HepG2 (cell line): ENCODE measurements around the gene STKLD1. TPM values are rescaled to one million over a fixed set of nuclear protein-coding genes. Genes with fewer than 3 reads are reported as not detected.

ENCODE experiments used
- ARNT ChIP-seq: fragments of 450-650 bp; IDR thresholded peaks from 2 replicates; pipeline ENCODE4 v1.6.1; 2017
- DNMT1 ChIP-seq: sonication (generic); formaldehyde crosslinking; IDR thresholded peaks from 2 replicates; pipeline ENCODE4 v1.5.1; 2020; ENCODE audit warnings: mild to moderate bottlenecking, missing genetic modification reagents
- GABPB1 ChIP-seq: IDR thresholded peaks from 2 replicates; pipeline ENCODE4 v1.6.1; 2016; ENCODE audit warnings: mild to moderate bottlenecking, missing genetic modification reagents, moderate library complexity, missing compliant biosample characterization
- HDAC1 ChIP-seq: sonication (generic); formaldehyde crosslinking; IDR thresholded peaks from 2 replicates; pipeline ENCODE4 v1.5.1; 2020; ENCODE audit warnings: mild to moderate bottlenecking, missing genetic modification reagents
- HOXA5 ChIP-seq: sonication (generic); formaldehyde crosslinking; IDR thresholded peaks from 2 replicates; pipeline ENCODE4 v1.4.0; 2020; ENCODE audit warnings: missing genetic modification reagents
- MTF1 ChIP-seq: sonication (generic); formaldehyde crosslinking; IDR thresholded peaks from 2 replicates; pipeline ENCODE4 v1.5.0; 2020; ENCODE audit warnings: missing genetic modification reagents
- POGZ ChIP-seq: sonication (generic); formaldehyde crosslinking; IDR thresholded peaks from 2 replicates; pipeline ENCODE4 v1.4.0; 2020; ENCODE audit warnings: mild to moderate bottlenecking, missing genetic modification reagents
- RAD51 ChIP-seq: fragments of 450-650 bp; IDR thresholded peaks from 2 replicates; pipeline ENCODE4 v1.6.1; 2016; ENCODE audit warnings: borderline replicate concordance
- RARA ChIP-seq: IDR thresholded peaks from 2 replicates; pipeline ENCODE4 v1.6.1; 2016; ENCODE audit warnings: missing genetic modification reagents, missing compliant biosample characterization
- SETDB1 ChIP-seq: sonication (generic); formaldehyde crosslinking; IDR thresholded peaks from 2 replicates; pipeline ENCODE4 v1.5.1; 2020; ENCODE audit warnings: missing genetic modification reagents, mild to moderate bottlenecking, borderline replicate concordance
- SP5 ChIP-seq: IDR thresholded peaks from 2 replicates; pipeline ENCODE4 v1.6.1; 2016; ENCODE audit warnings: low read depth, borderline replicate concordance
- SUZ12 ChIP-seq: fragments of 150-350 bp; IDR thresholded peaks from 2 replicates; pipeline ENCODE4 v1.6.1; 2014; ENCODE audit warnings: low read depth, low read length
- TAF15 ChIP-seq: fragments of 200-400 bp; formaldehyde crosslinking; IDR thresholded peaks from one replicate; pipeline ENCODE4 v1.6.1; 2018; ENCODE audit warnings: mild to moderate bottlenecking, low read depth, low read length; ENCODE audit not compliant: poor library complexity, severe bottlenecking
- TOE1 ChIP-seq: sonication (generic); formaldehyde crosslinking; IDR thresholded peaks from 2 replicates; pipeline ENCODE4 v1.4.0; 2020; ENCODE audit warnings: mild to moderate bottlenecking, missing genetic modification reagents
- YEATS2 ChIP-seq: sonication (generic); formaldehyde crosslinking; IDR thresholded peaks from 2 replicates; pipeline ENCODE4 v1.4.0; 2020; ENCODE audit warnings: missing genetic modification reagents, borderline replicate concordance
- ZMAT3 ChIP-seq: sonication (generic); formaldehyde crosslinking; conservative IDR thresholded peaks from 2 replicates; pipeline ENCODE4 v1.7.0; 2021; ENCODE audit warnings: missing genetic modification reagents
- ZNF260 ChIP-seq: sonication (generic); formaldehyde crosslinking; IDR thresholded peaks from 2 replicates; pipeline ENCODE4 v1.4.0; 2020; ENCODE audit warnings: missing genetic modification reagents, low read depth, mild to moderate bottlenecking, borderline replicate concordance
- ZNF333 ChIP-seq: sonication (generic); formaldehyde crosslinking; IDR thresholded peaks from 2 replicates; pipeline ENCODE4 v1.4.0; 2020; ENCODE audit warnings: mild to moderate bottlenecking, missing genetic modification reagents, borderline replicate concordance
- ZNF44 ChIP-seq: sonication (generic); formaldehyde crosslinking; IDR thresholded peaks from 2 replicates; pipeline ENCODE4 v1.5.1; 2020; ENCODE audit warnings: mild to moderate bottlenecking, missing genetic modification reagents
- ZNF446 ChIP-seq: sonication (generic); formaldehyde crosslinking; IDR thresholded peaks from 2 replicates; pipeline ENCODE4 v1.5.0; 2020; ENCODE audit warnings: mild to moderate bottlenecking, missing genetic modification reagents
- ZNF543 ChIP-seq: sonication (generic); formaldehyde crosslinking; IDR thresholded peaks from 2 replicates; pipeline ENCODE4 v1.4.0; 2020; ENCODE audit warnings: mild to moderate bottlenecking, missing genetic modification reagents
- ZNF547 ChIP-seq: sonication (generic); formaldehyde crosslinking; IDR thresholded peaks from 2 replicates; pipeline ENCODE4 v1.5.1; 2020; ENCODE audit warnings: mild to moderate bottlenecking, missing genetic modification reagents
- polyA plus RNA-seq, 8 experiments: library from polyadenylated mRNA; depleted of rRNA in 3 of 8; stranded (reverse) in 7 of 8; unstranded in 1 of 8; fragments of >200 nt; fragmentation: Illumina TruSeq in 4 of 8; extraction: Trizol in 4 of 8; gene quantifications; 2 replicates each; pipeline versions ENCODE4 v1.2.1 to v1.2.3, GENCODE V29; 2011 to 2016; ENCODE audit warnings: low read depth in 4 of 8, missing spikeins in 1 of 8, mixed read lengths in 1 of 8; ENCODE audit not compliant: insufficient read depth in 1 of 8
- total RNA-seq, 5 experiments: library from RNA; depleted of rRNA; stranded (reverse); fragments of >200 nt; fragmentation: Illumina TruSeq; extraction: Trizol; gene quantifications; 2 replicates each; pipeline ENCODE4 v1.2.3, GENCODE V29; 2016; ENCODE audit warnings: low read depth in 1 of 5
- TF ChIP-seq, protein P1 (sequence below): sonication (generic); formaldehyde crosslinking; IDR thresholded peaks from 2 replicates; pipeline ENCODE4 v1.8.0; 2022; ENCODE audit warnings: mild to moderate bottlenecking, missing genetic modification reagents, moderate library complexity
- TF ChIP-seq, protein P2 (sequence below): sonication (generic); formaldehyde crosslinking; IDR thresholded peaks from 2 replicates; pipeline ENCODE4 v1.8.0; 2022; ENCODE audit warnings: missing genetic modification reagents, mild to moderate bottlenecking, inconsistent platforms, borderline replicate concordance
- TF ChIP-seq, protein P3 (sequence below): sonication (generic); formaldehyde crosslinking; IDR thresholded peaks from 2 replicates; pipeline ENCODE4 v1.5.1; 2020; ENCODE audit warnings: missing genetic modification reagents, mild to moderate bottlenecking, borderline replicate concordance
- TF ChIP-seq, protein P4 (sequence below): sonication (generic); formaldehyde crosslinking; IDR thresholded peaks from 2 replicates; pipeline ENCODE4 v1.5.1; 2020; ENCODE audit warnings: mild to moderate bottlenecking, missing genetic modification reagents, moderate library complexity

Gene STKLD1
- total and polyA plus RNA-seq, 2 of the 13 experiments (the other 11 are each of a cell fraction or from before 2014, with no cell fraction given), result 1.5 to 2.2 TPM

DNA sequence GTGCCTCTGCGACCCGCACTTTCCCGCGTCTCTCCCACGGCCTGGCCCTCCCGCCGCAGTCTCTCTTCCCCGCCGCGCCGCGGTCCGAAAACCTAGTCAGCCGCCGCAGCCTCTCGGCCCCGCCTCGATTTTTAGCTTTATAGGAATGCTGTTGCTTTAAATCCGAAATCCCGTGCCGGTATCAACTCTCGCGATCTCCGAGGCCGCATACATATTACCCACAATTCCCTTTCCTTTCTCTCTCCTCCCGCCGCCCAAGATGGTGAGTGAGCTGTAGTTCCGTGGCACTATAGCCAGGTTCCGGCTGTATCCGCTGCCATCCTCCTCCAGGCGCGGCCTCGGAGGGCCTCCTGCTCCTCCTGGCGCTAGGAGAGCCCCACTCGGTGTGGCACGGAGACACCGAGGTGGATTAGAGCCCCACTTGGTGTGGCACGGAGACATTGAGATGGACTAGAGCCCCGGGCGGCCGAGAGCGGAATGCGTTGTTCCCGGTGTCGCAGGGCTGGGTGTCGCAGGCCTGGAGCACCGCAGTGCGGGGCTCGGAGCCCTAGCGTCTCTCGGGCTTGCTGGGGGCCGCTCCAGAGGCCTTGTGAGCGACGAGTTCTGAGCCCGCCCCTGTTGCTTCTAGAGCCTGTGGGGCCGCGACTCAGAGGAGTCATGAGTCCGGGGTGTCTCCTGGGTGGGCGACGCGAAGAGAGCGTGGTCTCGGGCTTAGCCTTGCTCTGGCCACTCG is 28.0 kb upstream of the STKLD1 start, which contains the start of the genes MED22 and RPL7A (continued):
- TF ChIP-seq, protein P1, sequence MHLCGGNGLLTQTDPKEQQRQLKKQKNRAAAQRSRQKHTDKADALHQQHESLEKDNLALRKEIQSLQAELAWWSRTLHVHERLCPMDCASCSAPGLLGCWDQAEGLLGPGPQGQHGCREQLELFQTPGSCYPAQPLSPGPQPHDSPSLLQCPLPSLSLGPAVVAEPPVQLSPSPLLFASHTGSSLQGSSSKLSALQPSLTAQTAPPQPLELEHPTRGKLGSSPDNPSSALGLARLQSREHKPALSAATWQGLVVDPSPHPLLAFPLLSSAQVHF (CRISPR knock-in tag), result peak; percentile 50; the same call in 1 of the 2 replicates
- TF ChIP-seq ZMAT3, result no peak
- no peak for TF ChIP-seq HOXA5 (CRISPR knock-in tag)
- TF ChIP-seq TOE1, result no peak
- TF ChIP-seq SETDB1 (CRISPR knock-in tag), result no peak
- TF ChIP-seq SUZ12, result peak; percentile 28; the same call in 1 of the 2 replicates
- TF ChIP-seq ZNF260 (CRISPR knock-in tag), result no peak
- TF ChIP-seq HDAC1 (CRISPR knock-in tag), result peak; percentile 70
- 0 out of 2 replicates have a peak, but pooled peaks have one; percentile 34 for TF ChIP-seq SP5 (CRISPR knock-in tag)
- 0 out of 2 replicates have a peak, but pooled peaks have one; percentile 22 for TF ChIP-seq POGZ (CRISPR knock-in tag)
- TF ChIP-seq, protein P2, sequence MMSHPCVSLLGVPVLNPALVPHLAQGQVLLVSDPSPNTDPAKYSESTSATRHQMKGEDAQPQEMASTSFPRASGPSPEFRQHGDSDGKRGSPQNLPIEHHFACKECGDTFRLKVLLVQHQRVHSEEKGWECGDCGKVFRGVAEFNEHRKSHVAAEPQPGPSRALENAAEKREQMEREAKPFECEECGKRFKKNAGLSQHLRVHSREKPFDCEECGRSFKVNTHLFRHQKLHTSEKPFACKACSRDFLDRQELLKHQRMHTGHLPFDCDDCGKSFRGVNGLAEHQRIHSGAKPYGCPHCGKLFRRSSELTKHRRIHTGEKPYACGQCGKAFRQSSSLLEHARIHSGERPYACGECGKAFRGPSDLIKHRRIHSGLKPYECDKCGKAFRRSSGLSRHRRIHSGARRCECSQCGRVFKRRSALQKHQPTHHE (CRISPR knock-in tag), result 0 out of 2 replicates have a peak, but pooled peaks have one; percentile 74
- TF ChIP-seq GABPB1 (CRISPR knock-in tag), result peak; percentile 77
- peak; percentile 47; the same call in 1 of the 2 replicates for TF ChIP-seq ZNF547
- no peak for TF ChIP-seq MTF1 (CRISPR knock-in tag)
- no peak; the same call in 1 of the 2 replicates for TF ChIP-seq ZNF446 (CRISPR knock-in tag)
- TF ChIP-seq, protein P3, sequence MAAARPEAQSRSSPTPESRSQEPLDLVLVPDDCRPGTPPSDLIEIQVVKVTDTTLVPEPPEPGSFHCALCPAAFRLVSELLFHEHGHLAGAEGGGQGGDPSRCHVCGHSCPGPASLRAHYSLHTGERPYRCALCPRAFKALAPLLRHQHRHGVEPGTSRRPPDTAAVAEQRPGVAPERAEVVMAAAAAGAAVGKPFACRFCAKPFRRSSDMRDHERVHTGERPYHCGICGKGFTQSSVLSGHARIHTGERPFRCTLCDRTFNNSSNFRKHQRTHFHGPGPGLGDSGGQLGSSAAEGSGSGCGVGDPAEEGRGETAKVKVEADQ (CRISPR knock-in tag), result peak; percentile 54; the same call in 1 of the 2 replicates
- TF ChIP-seq RARA (CRISPR knock-in tag), result peak; percentile 46; the same call in 1 of the 2 replicates
- no peak for TF ChIP-seq TAF15
- TF ChIP-seq ZNF543 (CRISPR knock-in tag), result peak; percentile 78; the same call in 1 of the 2 replicates
- TF ChIP-seq ARNT, result no peak
- TF ChIP-seq ZNF333 (CRISPR knock-in tag), result peak; percentile 26; the same call in 1 of the 2 replicates
- TF ChIP-seq ZNF44 (CRISPR knock-in tag), result no peak; the same call in 1 of the 2 replicates
- TF ChIP-seq, protein P4, sequence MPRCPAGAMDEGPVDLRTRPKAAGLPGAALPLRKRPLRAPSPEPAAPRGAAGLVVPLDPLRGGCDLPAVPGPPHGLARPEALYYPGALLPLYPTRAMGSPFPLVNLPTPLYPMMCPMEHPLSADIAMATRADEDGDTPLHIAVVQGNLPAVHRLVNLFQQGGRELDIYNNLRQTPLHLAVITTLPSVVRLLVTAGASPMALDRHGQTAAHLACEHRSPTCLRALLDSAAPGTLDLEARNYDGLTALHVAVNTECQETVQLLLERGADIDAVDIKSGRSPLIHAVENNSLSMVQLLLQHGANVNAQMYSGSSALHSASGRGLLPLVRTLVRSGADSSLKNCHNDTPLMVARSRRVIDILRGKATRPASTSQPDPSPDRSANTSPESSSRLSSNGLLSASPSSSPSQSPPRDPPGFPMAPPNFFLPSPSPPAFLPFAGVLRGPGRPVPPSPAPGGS, result peak; percentile 61; the same call in 1 of the 2 replicates
- no peak for TF ChIP-seq RAD51
- peak; percentile 100 for TF ChIP-seq YEATS2 (CRISPR knock-in tag)
- peak; percentile 88; the same call in 1 of the 2 replicates for TF ChIP-seq DNMT1 (CRISPR knock-in tag)
